Mesendoderm (in vitro differentiated cells): ENCODE data around the gene UBE2H.

Experiments used
- DNase-seq: peaks from one replicate; pipeline ENCODE4 v3.0.0; 2013
- H2AK5ac ChIP-seq: 2 replicates; pipeline ENCODE4 v1.6.1; 2013; ENCODE audit warnings: low read length, inconsistent platforms
- H2BK120ac ChIP-seq: 2 replicates; pipeline ENCODE4 v1.6.1; 2013; ENCODE audit warnings: low read depth, mild to moderate bottlenecking, low read length, moderate library complexity, mixed read lengths
- H2BK15ac ChIP-seq: replicated peaks from 2 replicates; pipeline ENCODE4 v1.6.1; 2013; ENCODE audit warnings: low read depth, mild to moderate bottlenecking, moderate library complexity
- H2BK5ac ChIP-seq: 2 replicates; pipeline ENCODE4 v1.6.1; 2013; ENCODE audit warnings: low read length, inconsistent platforms
- H3K18ac ChIP-seq: 2 replicates; pipeline ENCODE4 v1.6.1; 2013; ENCODE audit warnings: mild to moderate bottlenecking, low read length, mixed read lengths
- H3K23ac ChIP-seq: one replicate; pipeline ENCODE4 v1.6.1; 2013; ENCODE audit warnings: low read length
- H3K27ac ChIP-seq: 2 replicates; pipeline ENCODE4 v1.5.1; 2013; ENCODE audit warnings: low read depth, mild to moderate bottlenecking, inconsistent platforms, low read length, moderate library complexity
- H3K27me3 ChIP-seq: 2 replicates; pipeline ENCODE4 v1.6.1; 2013; ENCODE audit warnings: low read length, control low read depth, mild to moderate bottlenecking, inconsistent platforms; ENCODE audit not compliant: insufficient read depth, poor library complexity
- H3K36me3 ChIP-seq: 2 replicates; pipeline ENCODE4 v1.6.1; 2013; ENCODE audit warnings: low read length, inconsistent platforms; ENCODE audit not compliant: control insufficient read depth, insufficient read depth
- H3K4ac ChIP-seq: one replicate; pipeline ENCODE4 v1.6.1; 2013; ENCODE audit warnings: low read depth, mild to moderate bottlenecking, low read length, moderate library complexity
- H3K4me1 ChIP-seq: 2 replicates; pipeline ENCODE4 v1.6.1; 2013; ENCODE audit warnings: low read depth, low read length, inconsistent platforms; ENCODE audit not compliant: control insufficient read depth
- H3K4me2 ChIP-seq: 2 replicates; pipeline ENCODE4 v1.6.1; 2013; ENCODE audit warnings: low read length
- H3K4me3 ChIP-seq: 2 replicates; pipeline ENCODE4 v1.5.1; 2013; ENCODE audit warnings: mild to moderate bottlenecking, low read length
- H3K56ac ChIP-seq: one replicate; pipeline ENCODE4 v1.6.1; 2013; ENCODE audit warnings: low read length
- H3K79me1 ChIP-seq: 2 replicates; pipeline ENCODE4 v1.6.1; 2013; ENCODE audit warnings: low read length, inconsistent platforms
- H3K79me2 ChIP-seq: 2 replicates; pipeline ENCODE4 v1.6.1; 2013; ENCODE audit warnings: mild to moderate bottlenecking, low read length; ENCODE audit not compliant: control insufficient read depth, insufficient read depth
- H3K9ac ChIP-seq: 2 replicates; pipeline ENCODE4 v1.6.1; 2013; ENCODE audit warnings: low read length, inconsistent platforms
- H4K5ac ChIP-seq: one replicate; pipeline ENCODE4 v1.6.1; 2013; ENCODE audit warnings: low read length
- H4K8ac ChIP-seq: one replicate; pipeline ENCODE4 v1.6.1; 2013; ENCODE audit warnings: low read depth, mild to moderate bottlenecking, control low read depth, low read length, moderate library complexity
- WGBS: extraction: QIAGEN DNeasy Blood & Tissue Kit; methylation state at CpG from one replicate; pipeline ENCODE4 v1.1.7; 2013; ENCODE audit warnings: low lambda C conversion rate, missing lambda C conversion rate; ENCODE audit not compliant: insufficient coverage; ENCODE audit errors: extremely low coverage; 5-methylcytosine and 5-hydroxymethylcytosine counted together

The UBE2H gene

DNA sequence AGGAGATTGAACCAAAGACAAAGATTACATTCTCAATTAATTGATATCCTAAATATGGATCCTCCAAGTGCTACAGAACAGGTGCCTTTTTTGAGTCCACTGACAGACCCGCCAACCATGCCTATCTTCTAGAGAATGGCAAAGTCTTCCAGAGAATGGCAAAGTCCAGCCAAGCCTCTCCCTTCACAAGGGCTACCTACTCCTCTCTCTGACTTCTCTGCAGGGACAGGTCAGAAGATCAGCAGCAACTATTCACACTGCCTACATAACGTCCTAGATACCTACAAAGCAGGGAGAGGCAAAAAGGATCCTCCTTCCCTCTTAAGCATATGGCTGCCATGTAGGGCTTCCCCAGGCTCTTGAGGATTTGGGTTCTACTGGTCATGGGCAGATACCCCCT is 12.4 kb downstream of the UBE2H start:
- H2BK5ac ChIP-seq: no peak overlapping the region
- no CpG with 5 or more reads among the region's 2 CpGs for WGBS
- no peak overlapping the region for H2BK120ac ChIP-seq
- H4K5ac ChIP-seq: no peak overlapping the region
- H3K79me1 ChIP-seq: peaks cover 6% of the 10 kb centered on the region
- H3K9ac ChIP-seq: no peak overlapping the region
- H3K79me2 ChIP-seq: peaks cover 20% of the 10 kb centered on the region
- H3K4me3 ChIP-seq: no peak overlapping the region
- H4K8ac ChIP-seq: no peak overlapping the region
- no peak overlapping the region for H3K23ac ChIP-seq
- no peaks in the 10 kb centered on the region for H3K27me3 ChIP-seq
- H3K4me2 ChIP-seq: no peak overlapping the region
- no peak overlapping the region for H2BK15ac ChIP-seq
- H3K36me3 ChIP-seq: no peaks in the 10 kb centered on the region
- H3K4ac ChIP-seq: no peak overlapping the region
- H3K56ac ChIP-seq: no peak overlapping the region
- no peak for DNase-seq
- H3K27ac ChIP-seq: no peak overlapping the region
- H3K4me1 ChIP-seq: no peaks in the 10 kb centered on the region
- no peak overlapping the region for H3K18ac ChIP-seq
- no peak overlapping the region for H2AK5ac ChIP-seq

DNA sequence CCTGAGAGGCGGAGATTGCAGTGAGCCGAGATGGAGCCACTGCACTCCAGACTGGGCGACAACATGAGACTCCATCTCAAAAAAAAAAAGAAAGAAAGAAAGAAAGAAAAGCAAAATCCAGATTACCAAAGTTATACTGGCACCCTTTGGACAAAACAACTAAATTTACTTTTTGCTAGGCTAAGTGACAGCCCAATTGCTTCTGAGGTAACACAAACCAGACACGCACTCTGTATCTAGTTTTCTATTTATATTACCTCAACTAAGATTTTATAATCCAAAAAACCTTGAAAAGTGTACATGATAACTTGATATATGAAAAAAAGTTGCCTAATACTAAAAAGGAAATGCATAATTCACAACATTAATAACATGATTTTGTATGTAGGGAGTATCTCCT is 12.9 kb downstream of the UBE2H start:
- Histone ChIP-seq H2BK5ac (no peak overlapping the region), H3K18ac (no peak overlapping the region), H3K27me3 (no peaks in the 10 kb centered on the region), H3K9ac (no peak overlapping the region), H2BK120ac (no peak overlapping the region), H3K79me1 (peaks cover 6% of the 10 kb centered on the region), H2AK5ac (no peak overlapping the region), H3K4me2 (no peak overlapping the region), H4K8ac (no peak overlapping the region), H3K23ac (no peak overlapping the region), H3K4me1 (no peaks in the 10 kb centered on the region), H4K5ac (no peak overlapping the region), H3K4me3 (no peak overlapping the region), H3K4ac (no peak overlapping the region), H3K79me2 (peaks cover 18% of the 10 kb centered on the region), H3K36me3 (no peaks in the 10 kb centered on the region), H3K56ac (no peak overlapping the region), H3K27ac (no peak overlapping the region), H2BK15ac (no peak overlapping the region)
- no peak for DNase-seq
- WGBS: no CpG with 5 or more reads among the region's 4 CpGs

DNA sequence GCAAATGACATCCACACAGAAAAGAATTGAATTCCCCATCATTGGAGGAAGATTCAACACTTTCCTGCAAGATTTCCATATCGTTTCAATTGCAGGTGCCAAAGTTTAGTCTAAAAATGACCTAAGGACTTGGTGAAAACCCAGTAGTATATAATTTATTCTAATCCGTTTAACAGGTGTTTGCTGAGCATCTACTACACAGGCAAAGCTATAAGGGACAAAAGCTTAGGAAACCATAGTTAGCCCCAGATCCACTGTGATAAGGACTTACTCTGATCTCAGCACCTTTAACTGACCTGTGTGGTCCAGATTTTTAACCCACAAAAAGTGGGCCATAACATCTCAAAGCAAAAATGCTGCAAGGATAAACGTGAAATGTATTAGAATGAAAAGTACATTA is 19.1 kb downstream of the UBE2H start:
- H3K79me2 ChIP-seq: peaks cover 2% of the 10 kb centered on the region
- no peaks in the 10 kb centered on the region for H3K4me1 ChIP-seq
- no peak overlapping the region for H3K56ac ChIP-seq
- no peak overlapping the region for H2AK5ac ChIP-seq
- H4K8ac ChIP-seq: no peak overlapping the region
- H3K4ac ChIP-seq: no peak overlapping the region
- no peak overlapping the region for H4K5ac ChIP-seq
- no peak overlapping the region for H2BK120ac ChIP-seq
- H3K36me3 ChIP-seq: no peaks in the 10 kb centered on the region
- no peak overlapping the region for H3K27ac ChIP-seq
- no peaks in the 10 kb centered on the region for H3K79me1 ChIP-seq
- no peak overlapping the region for H3K4me3 ChIP-seq
- H2BK15ac ChIP-seq: no peak overlapping the region
- H2BK5ac ChIP-seq: no peak overlapping the region
- no CpG with 5 or more reads among the region's 3 CpGs for WGBS
- no peak overlapping the region for H3K9ac ChIP-seq
- H3K27me3 ChIP-seq: no peaks in the 10 kb centered on the region
- no peak overlapping the region for H3K18ac ChIP-seq
- no peak for DNase-seq
- H3K23ac ChIP-seq: no peak overlapping the region
- no peak overlapping the region for H3K4me2 ChIP-seq

DNA sequence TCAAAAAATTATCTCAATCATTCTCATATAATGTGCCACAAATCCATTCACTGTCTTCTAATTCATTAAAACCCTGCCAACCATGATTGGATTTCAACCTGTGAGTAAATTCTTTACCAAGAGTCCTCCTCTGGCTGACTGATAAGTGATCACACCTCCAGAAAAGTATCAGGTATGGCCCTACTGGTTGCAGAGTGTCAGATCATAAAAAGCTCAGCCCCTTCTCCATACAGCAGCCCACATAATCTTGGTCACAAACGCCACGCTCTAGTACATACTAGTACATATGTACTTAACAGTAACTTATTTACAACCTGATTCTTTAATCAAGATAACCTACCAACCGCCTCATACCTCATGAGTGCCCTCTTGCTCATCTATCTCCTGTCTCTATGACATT is 26.1 kb downstream of the UBE2H start:
- Histone ChIP-seq H4K5ac (no peak overlapping the region), H3K4ac (no peak overlapping the region), H3K79me2 (peaks cover 3% of the 10 kb centered on the region), H3K36me3 (no peaks in the 10 kb centered on the region), H3K9ac (no peak overlapping the region), H3K27ac (no peak overlapping the region), H3K4me1 (no peaks in the 10 kb centered on the region), H2BK15ac (no peak overlapping the region), H2BK5ac (no peak overlapping the region), H3K56ac (no peak overlapping the region), H4K8ac (no peak overlapping the region), H3K4me3 (no peak overlapping the region), H2BK120ac (no peak overlapping the region), H3K23ac (no peak overlapping the region), H3K18ac (no peak overlapping the region), H3K27me3 (no peaks in the 10 kb centered on the region), H2AK5ac (no peak overlapping the region), H3K79me1 (peaks cover 7% of the 10 kb centered on the region), H3K4me2 (no peak overlapping the region)
- no CpG with 5 or more reads among the region's 3 CpGs for WGBS
- DNase-seq: no peak

DNA sequence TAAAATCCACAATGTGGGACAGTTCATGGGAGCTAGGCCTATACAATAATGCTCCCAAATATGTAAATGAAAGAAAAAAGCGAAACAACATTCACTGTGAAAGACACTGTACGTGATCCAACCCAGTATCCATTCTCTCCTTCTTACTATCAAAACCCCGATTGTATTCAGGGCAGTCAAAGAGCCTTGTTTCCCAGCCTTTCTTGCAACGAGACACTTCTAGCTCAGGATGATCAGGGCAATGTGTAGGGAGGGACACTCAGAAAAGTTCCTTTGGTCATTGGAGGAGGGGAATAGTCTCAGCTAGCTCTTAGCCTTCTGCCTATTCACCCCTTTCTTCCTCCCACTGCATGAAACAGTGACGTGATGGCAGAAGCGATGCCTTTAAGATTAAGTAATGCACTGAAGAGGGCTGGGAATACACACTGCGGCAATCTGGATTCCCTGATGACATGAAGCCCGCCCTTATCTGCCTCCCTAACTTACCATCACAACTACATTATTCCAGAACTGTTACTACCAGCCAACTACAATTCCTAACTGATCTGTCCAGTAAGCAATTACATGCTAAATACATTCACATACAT is 27.3 kb downstream of the UBE2H start:
- no peak for DNase-seq
- H3K36me3 ChIP-seq: no peaks in the 10 kb centered on the region
- H4K5ac ChIP-seq: no peak overlapping the region

DNA sequence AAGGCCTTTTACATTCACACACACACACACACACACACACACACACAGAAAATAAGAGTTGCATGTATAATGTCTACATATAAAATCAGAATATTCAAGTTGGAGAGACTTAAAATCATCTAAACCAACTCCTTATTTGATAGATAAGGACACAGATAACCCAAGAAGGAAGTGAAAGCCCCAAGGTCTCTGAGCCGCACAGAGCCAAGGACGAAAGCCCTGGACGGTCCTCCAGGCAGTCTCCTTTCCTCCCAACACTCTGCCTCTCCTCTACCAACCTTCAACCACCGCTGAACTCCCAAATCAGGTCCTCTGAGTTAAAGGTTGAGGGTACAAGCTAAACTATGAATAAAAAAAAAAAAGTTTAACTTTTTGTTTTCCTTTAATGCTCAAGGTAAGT is 28.2 kb downstream of the UBE2H start:
- Histone ChIP-seq H3K4ac (no peak overlapping the region), H2BK15ac (no peak overlapping the region), H3K4me2 (no peak overlapping the region), H3K79me2 (peaks cover 3% of the 10 kb centered on the region), H3K23ac (no peak overlapping the region), H4K5ac (no peak overlapping the region), H3K18ac (no peak overlapping the region), H2BK120ac (no peak overlapping the region), H4K8ac (no peak overlapping the region), H3K36me3 (no peaks in the 10 kb centered on the region), H3K27me3 (no peaks in the 10 kb centered on the region), H2BK5ac (no peak overlapping the region), H3K4me3 (no peak overlapping the region), H3K79me1 (peaks cover 7% of the 10 kb centered on the region), H3K9ac (no peak overlapping the region), H3K27ac (no peak overlapping the region), H3K4me1 (no peaks in the 10 kb centered on the region), H3K56ac (no peak overlapping the region), H2AK5ac (no peak overlapping the region)
- WGBS: no CpG with 5 or more reads among the region's 4 CpGs
- DNase-seq: no peak

More for the DNA sequence above, 27.3 kb downstream of the UBE2H start:
- Histone ChIP-seq H3K27ac (no peak overlapping the region), H3K4me3 (no peak overlapping the region), H3K79me1 (peaks cover 7% of the 10 kb centered on the region), H3K18ac (no peak overlapping the region), H3K23ac (no peak overlapping the region), H2BK15ac (no peak overlapping the region), H3K27me3 (no peaks in the 10 kb centered on the region), H3K79me2 (peaks cover 3% of the 10 kb centered on the region), H2BK5ac (no peak overlapping the region), H2BK120ac (no peak overlapping the region), H3K4ac (no peak overlapping the region), H2AK5ac (no peak overlapping the region), H3K9ac (no peak overlapping the region), H3K4me2 (no peak overlapping the region), H3K56ac (no peak overlapping the region), H3K4me1 (no peaks in the 10 kb centered on the region), H4K8ac (no peak overlapping the region)
- WGBS: no CpG with 5 or more reads among the region's 8 CpGs
